ENCODE data around the gene NTN5.

- no peak for TF ChIP-seq POLR2A (IDR thresholded peaks at IDR 0.05; ENCODE audit: low read depth, low read length)
- TF ChIP-seq POLR2AphosphoS5 (IDR thresholded peaks at IDR 0.05; ENCODE audit: low read depth, low read length), result no peak; the same call in 1 of the 2 replicates
- TF ChIP-seq TAF1 (IDR thresholded peaks at IDR 0.05; ENCODE audit: low read depth, low read length), result no peak
- TF ChIP-seq SPI1 (IDR thresholded peaks at IDR 0.05; ENCODE audit: low read depth, low read length), result no peak
- no peak for TF ChIP-seq PAX5 (IDR thresholded peaks at IDR 0.05; ENCODE audit: insufficient read depth, low read length, severe bottlenecking)
Observed at GRCh38 chr19:48613024-48613851, 59.6 kb downstream of the NTN5 start.

Measured in GM12891 (cell line).